CMK (cell line): ENCODE measurements around the gene CNTN5.
"Not testable (repeated sequence)": the region's sequence is repeated elsewhere in the genome, so short reads cannot be mapped to it uniquely, and the experiment has no call there.

ENCODE experiments used
- DNase-seq: peaks from one replicate; pipeline ENCODE4 v3.0.0-alpha.2; 2010; ENCODE audit warnings: low read depth

CNTN5 gene

GRCh38 chr11:100214791-100215190 lies 1194.0 kb downstream of the CNTN5 start:
- DNase-seq, result no peak

- DNase-seq, result no peak
Observed at GRCh38 chr11:100220801-100221200, 1200.1 kb downstream of the CNTN5 start.

- DNase-seq, result no peak
Observed at GRCh38 chr11:100221791-100222190, 1201.0 kb downstream of the CNTN5 start.

- no peak for DNase-seq
Observed at GRCh38 chr11:100224541-100225034, 1203.8 kb downstream of the CNTN5 start.

GRCh38 chr11:100229086-100229485 lies 1208.3 kb downstream of the CNTN5 start:
- DNase-seq, result no peak

GRCh38 chr11:100232006-100232405 lies 1211.3 kb downstream of the CNTN5 start:
- DNase-seq, result no peak

GRCh38 chr11:100235085-100235484 lies 1214.3 kb downstream of the CNTN5 start:
- no peak for DNase-seq

GRCh38 chr11:100240025-100240539 lies 1219.3 kb downstream of the CNTN5 start:
- DNase-seq, result no peak

- no peak for DNase-seq
Observed at GRCh38 chr11:100247704-100248103, 1227.0 kb downstream of the CNTN5 start.

GRCh38 chr11:100257238-100257803 lies 1236.6 kb downstream of the CNTN5 start:
- not testable (repeated sequence) for DNase-seq

- no peak for DNase-seq
Observed at GRCh38 chr11:100269516-100269915, 1248.8 kb downstream of the CNTN5 start.

- no peak for DNase-seq
Observed at GRCh38 chr11:100273066-100273815, 1252.5 kb downstream of the CNTN5 start.

- not testable (repeated sequence) for DNase-seq
Observed at GRCh38 chr11:100274466-100274865, 1253.7 kb downstream of the CNTN5 start.

GRCh38 chr11:100294748-100295147 lies 1274.0 kb downstream of the CNTN5 start:
- no peak for DNase-seq

GRCh38 chr11:100296051-100296679 lies 1275.4 kb downstream of the CNTN5 start:
- no peak for DNase-seq

GRCh38 chr11:100297516-100297915 lies 1276.8 kb downstream of the CNTN5 start:
- no peak for DNase-seq

GRCh38 chr11:100302824-100303223 lies 1282.1 kb downstream of the CNTN5 start:
- DNase-seq, result no peak

- DNase-seq, result no peak
Observed at GRCh38 chr11:100303897-100304296, 1283.1 kb downstream of the CNTN5 start.

GRCh38 chr11:100308202-100308601 lies 1287.5 kb downstream of the CNTN5 start:
- no peak for DNase-seq

GRCh38 chr11:100315946-100316345 lies 1295.2 kb downstream of the CNTN5 start:
- DNase-seq, result no peak

GRCh38 chr11:100316952-100317351 lies 1296.2 kb downstream of the CNTN5 start:
- no peak for DNase-seq

GRCh38 chr11:100319691-100320090 lies 1298.9 kb downstream of the CNTN5 start:
- no peak for DNase-seq
